SK-N-SH treated with all-trans-retinoic acid at 6 μM for 48 hours (cell line): ENCODE measurements around the gene PHACTR3.

ENCODE experiments used
- ATAC-seq: fragments of 200-7000 bp; cut with Tn5 transposase; 3 replicates; pipeline ENCODE4 v1.9.1; 2020; ENCODE audit warnings: mild to moderate bottlenecking, moderate library complexity
- ARNTL ChIP-seq: fragments of 450-650 bp; formaldehyde crosslinking; IDR thresholded peaks from 2 replicates; pipeline ENCODE4 v1.5.0; 2020; ENCODE audit warnings: low read depth, mild to moderate bottlenecking, moderate library complexity, borderline replicate concordance
- BACH2 ChIP-seq: fragments of 250-450 bp; sonication (Bioruptor Pico); IDR thresholded peaks from 2 replicates; pipeline ENCODE4 v1.9.0; 2021; ENCODE audit warnings: mild to moderate bottlenecking, borderline replicate concordance
- CREB5 ChIP-seq: fragments of 250-450 bp; sonication (Bioruptor Pico); IDR thresholded peaks from 2 replicates; pipeline ENCODE4 v1.5.1; 2020; ENCODE audit warnings: low read depth, mild to moderate bottlenecking, moderate library complexity
- CSDC2 ChIP-seq: fragments of 250-450 bp; sonication (Bioruptor Pico); IDR thresholded peaks from 2 replicates; pipeline ENCODE4 v1.5.0; 2020; ENCODE audit warnings: mild to moderate bottlenecking, moderate library complexity
- CSRNP3 ChIP-seq: fragments of 250-450 bp; sonication (Bioruptor Pico); IDR thresholded peaks from 2 replicates; pipeline ENCODE4 v1.5.1; 2021; ENCODE audit warnings: mild to moderate bottlenecking, moderate library complexity
- ESRRG ChIP-seq: fragments of 250-450 bp; sonication (Bioruptor Pico); IDR thresholded peaks from 2 replicates; pipeline ENCODE4 v1.6.1; 2021; ENCODE audit warnings: mild to moderate bottlenecking
- GLIS3 ChIP-seq: fragments of 250-450 bp; sonication (Bioruptor Pico); IDR thresholded peaks from 2 replicates; pipeline ENCODE4 v1.5.0; 2020; ENCODE audit warnings: mild to moderate bottlenecking, moderate library complexity
- ISL1 ChIP-seq: fragments of 250-450 bp; sonication (Bioruptor Pico); IDR thresholded peaks from 2 replicates; pipeline ENCODE4 v2.1.2; 2022; ENCODE audit warnings: mild to moderate bottlenecking, moderate library complexity
- OSR1 ChIP-seq: fragments of 250-450 bp; sonication (Bioruptor Pico); IDR thresholded peaks from 2 replicates; pipeline ENCODE4 v1.8.0; 2022; ENCODE audit warnings: moderate library complexity, mild to moderate bottlenecking, inconsistent platforms
- PATZ1 ChIP-seq: fragments of 250-450 bp; sonication (Bioruptor Pico); IDR thresholded peaks from 2 replicates; pipeline ENCODE4 v1.8.0; 2020; ENCODE audit warnings: mild to moderate bottlenecking, moderate library complexity, borderline replicate concordance
- POU6F1 ChIP-seq: fragments of 250-450 bp; sonication (Bioruptor Pico); IDR thresholded peaks from 2 replicates; pipeline ENCODE4 v1.8.0; 2021; ENCODE audit warnings: low read depth, mild to moderate bottlenecking, moderate library complexity, borderline replicate concordance
- PPARA ChIP-seq: fragments of 250-450 bp; sonication (Bioruptor Pico); IDR thresholded peaks from 2 replicates; pipeline ENCODE4 v1.5.0; 2020; ENCODE audit warnings: mild to moderate bottlenecking, borderline replicate concordance
- RARB ChIP-seq: fragments of 250-450 bp; sonication (Bioruptor Pico); IDR thresholded peaks from 2 replicates; pipeline ENCODE4 v1.8.0; 2021; ENCODE audit warnings: mild to moderate bottlenecking, moderate library complexity
- SNAI2 ChIP-seq: fragments of 250-450 bp; sonication (Bioruptor Pico); IDR thresholded peaks from 2 replicates; pipeline ENCODE4 v1.5.0; 2020; ENCODE audit warnings: mild to moderate bottlenecking, moderate library complexity
- TCF4 ChIP-seq: fragments of 250-450 bp; sonication (Bioruptor Pico); IDR thresholded peaks from 2 replicates; pipeline ENCODE4 v1.8.0; 2021; ENCODE audit warnings: mild to moderate bottlenecking, moderate library complexity, borderline replicate concordance
- TOX ChIP-seq: fragments of 250-450 bp; sonication (Bioruptor Pico); IDR thresholded peaks from 2 replicates; pipeline ENCODE4 v1.8.0; 2021; ENCODE audit warnings: mild to moderate bottlenecking, moderate library complexity, borderline replicate concordance
- ZC3H10 ChIP-seq: fragments of 250-450 bp; sonication (Bioruptor Pico); IDR thresholded peaks from 2 replicates; pipeline ENCODE4 v1.5.1; 2021; ENCODE audit warnings: mild to moderate bottlenecking, moderate library complexity
- ZFP3 ChIP-seq: fragments of 250-450 bp; sonication (Bioruptor Pico); IDR thresholded peaks from 2 replicates; pipeline ENCODE4 v1.5.0; 2020; ENCODE audit warnings: mild to moderate bottlenecking, moderate library complexity
- ZFP30 ChIP-seq: fragments of 450-650 bp; formaldehyde crosslinking; IDR thresholded peaks from 2 replicates; pipeline ENCODE4 v1.5.0; 2022; ENCODE audit warnings: mild to moderate bottlenecking, moderate library complexity
- ZNF565 ChIP-seq: fragments of 450-650 bp; formaldehyde crosslinking; conservative IDR thresholded peaks from 2 replicates; pipeline ENCODE4 v1.5.0; 2020; ENCODE audit warnings: low read depth, mild to moderate bottlenecking, moderate library complexity
- ZNF70 ChIP-seq: fragments of 450-650 bp; formaldehyde crosslinking; IDR thresholded peaks from 2 replicates; pipeline ENCODE4 v1.5.0; 2020; ENCODE audit warnings: mild to moderate bottlenecking, moderate library complexity
- ZNF8 ChIP-seq: fragments of 450-650 bp; formaldehyde crosslinking; IDR thresholded peaks from 2 replicates; pipeline ENCODE4 v1.5.0; 2020; ENCODE audit warnings: mild to moderate bottlenecking, moderate library complexity

The PHACTR3 gene

GRCh38 chr20:59817406-59817805, 213.1 kb downstream of the PHACTR3 start:
- TF ChIP-seq PATZ1 (CRISPR knock-in tag) = no peak
- TF ChIP-seq ZC3H10 (CRISPR knock-in tag) = no peak
- no peak for TF ChIP-seq ARNTL (CRISPR knock-in tag)
- TF ChIP-seq TOX (CRISPR knock-in tag) = no peak
- no peak for TF ChIP-seq ZNF70
- no peak for TF ChIP-seq GLIS3 (CRISPR knock-in tag)
- no peak for TF ChIP-seq BACH2 (CRISPR knock-in tag)
- TF ChIP-seq RARB (CRISPR knock-in tag) = no peak
- TF ChIP-seq TCF4 (CRISPR knock-in tag) = no peak
- ATAC-seq = no peak

- no peak for ATAC-seq
- TF ChIP-seq CSDC2 (CRISPR knock-in tag) = no peak
- TF ChIP-seq ZFP3 (CRISPR knock-in tag) = no peak
- no peak for TF ChIP-seq SNAI2 (CRISPR knock-in tag)
- no peak for TF ChIP-seq TCF4 (CRISPR knock-in tag)
- no peak for TF ChIP-seq ZNF565 (CRISPR knock-in tag)
- no peak for TF ChIP-seq ZFP30 (CRISPR knock-in tag)
- TF ChIP-seq ZNF70 = no peak
- TF ChIP-seq ARNTL (CRISPR knock-in tag) = no peak
- TF ChIP-seq CREB5 (CRISPR knock-in tag) = no peak
- TF ChIP-seq PATZ1 (CRISPR knock-in tag) = no peak
- TF ChIP-seq CSRNP3 (CRISPR knock-in tag) = no peak
- TF ChIP-seq PPARA = no peak
- TF ChIP-seq OSR1 (CRISPR knock-in tag) = no peak
- TF ChIP-seq ISL1 (CRISPR knock-in tag) = no peak
- TF ChIP-seq ZC3H10 (CRISPR knock-in tag) = no peak
- no peak for TF ChIP-seq GLIS3 (CRISPR knock-in tag)
- no peak for TF ChIP-seq POU6F1
- TF ChIP-seq ZNF8 (CRISPR knock-in tag) = no peak
Observed at GRCh38 chr20:59817846-59818615, 213.7 kb downstream of the PHACTR3 start.

GRCh38 chr20:59818911-59819310, 214.6 kb downstream of the PHACTR3 start:
- TF ChIP-seq ESRRG (no peak), PPARA (no peak)
- ATAC-seq = no peak
